HEK293 (cell line): Measurements from ENCODE around the gene ZSWIM2.

Experiments used
- SALL2 ChIP-seq: fragments of 450-650 bp; formaldehyde crosslinking; IDR thresholded peaks from 2 replicates; pipeline ENCODE4 v1.5.0; 2017; ENCODE audit warnings: missing biosample characterization, mild to moderate bottlenecking, missing genetic modification characterization, borderline replicate concordance
- ZNF510 ChIP-seq: fragments of 450-650 bp; formaldehyde crosslinking; IDR thresholded peaks from 2 replicates; pipeline ENCODE4 v1.5.1; 2018; ENCODE audit warnings: mild to moderate bottlenecking, missing genetic modification characterization, missing biosample characterization; ENCODE audit not compliant: insufficient replicate concordance

DNA sequence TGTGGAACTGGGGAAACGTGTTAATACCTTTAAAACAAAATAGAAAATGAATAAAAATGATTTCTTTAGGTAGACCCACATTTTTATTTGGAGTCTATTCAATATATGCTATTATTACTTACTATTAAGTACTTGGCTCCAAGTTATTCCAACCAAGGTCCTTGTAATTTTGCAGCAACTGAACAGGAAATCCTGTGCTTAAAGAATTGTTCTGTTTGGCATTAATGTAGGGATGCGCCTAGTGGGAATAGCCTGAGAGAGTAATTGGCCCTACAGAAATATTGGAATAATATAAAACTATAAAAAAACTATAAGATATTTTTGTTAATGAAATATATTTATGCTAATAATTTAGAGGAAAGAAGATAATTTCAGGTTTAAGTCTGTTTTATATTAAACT lies 22.9 kb upstream of the ZSWIM2 start:
- TF ChIP-seq SALL2: no peak
- TF ChIP-seq ZNF510: no peak
